Measurements from ENCODE around the gene PCBP3.
"Not testable (repeated sequence)": the region's sequence is repeated elsewhere in the genome, so short reads cannot be mapped to it uniquely, and the experiment has no call there.

Gene PCBP3

DNA sequence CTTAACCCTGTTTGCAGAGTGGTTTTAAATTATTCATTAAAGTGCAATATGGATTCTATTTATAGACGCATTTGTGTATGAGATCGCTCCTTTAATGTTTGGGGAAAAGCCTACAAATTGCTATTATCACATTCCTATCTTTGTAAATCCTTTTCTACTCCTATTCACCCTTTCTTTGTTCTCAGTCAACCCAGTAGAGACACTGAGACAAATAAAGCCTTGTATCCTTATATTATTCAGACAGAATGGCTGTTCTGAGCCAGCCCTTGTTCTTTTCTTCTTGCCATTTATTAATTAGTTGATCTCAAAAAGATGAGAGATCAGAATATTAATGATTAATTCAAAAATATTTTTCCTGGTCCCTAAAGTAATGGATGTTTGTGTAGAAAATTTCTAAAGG, 8.4 kb downstream of the PCBP3 start:
- H3K4me3 ChIP-seq (ENCODE audit: low read length in 2 of 2): no peak overlapping the region
- H3K27ac ChIP-seq (ENCODE audit: low read length): no peak overlapping the region
- H3K4me1 ChIP-seq (ENCODE audit: control insufficient read depth, insufficient read depth, low read length): no peaks in the 10 kb centered on the region
- no peaks in the 10 kb centered on the region for H3K9me3 ChIP-seq (ENCODE audit: control insufficient read depth in 2 of 2, low read length in 2 of 2)
- peaks cover 0 to 2% of the 10 kb centered on the region in 2 donors for H3K27me3 ChIP-seq (ENCODE audit: control insufficient read depth in 1 of 2, insufficient read depth in 2 of 2, low read length in 2 of 2)
- no peak overlapping the region for H3K9ac ChIP-seq (ENCODE audit: low read length in 2 of 2)
- H3K36me3 ChIP-seq (ENCODE audit: control insufficient read depth in 2 of 2, insufficient read depth in 2 of 2, low read length in 2 of 2): no peaks in the 10 kb centered on the region

- Histone ChIP-seq H3K9ac (ENCODE audit: low read length in 2 of 2) (no peak overlapping the region), H3K27me3 (ENCODE audit: control insufficient read depth in 1 of 2, insufficient read depth in 2 of 2, low read length in 2 of 2) (no peaks in the 10 kb centered on the region), H3K4me3 (ENCODE audit: low read length in 2 of 2) (no peak overlapping the region), H3K36me3 (ENCODE audit: control insufficient read depth in 2 of 2, insufficient read depth in 2 of 2, low read length in 2 of 2) (no peaks in the 10 kb centered on the region), H3K4me1 (ENCODE audit: control insufficient read depth, insufficient read depth, low read length) (no peaks in the 10 kb centered on the region), H3K27ac (ENCODE audit: low read length) (no peak overlapping the region), H3K9me3 (ENCODE audit: control insufficient read depth in 2 of 2, low read length in 2 of 2) (no peaks in the 10 kb centered on the region)
These were observed 11.6 kb downstream of the PCBP3 start for GRCh38 chr21:45655124-45655523.

DNA sequence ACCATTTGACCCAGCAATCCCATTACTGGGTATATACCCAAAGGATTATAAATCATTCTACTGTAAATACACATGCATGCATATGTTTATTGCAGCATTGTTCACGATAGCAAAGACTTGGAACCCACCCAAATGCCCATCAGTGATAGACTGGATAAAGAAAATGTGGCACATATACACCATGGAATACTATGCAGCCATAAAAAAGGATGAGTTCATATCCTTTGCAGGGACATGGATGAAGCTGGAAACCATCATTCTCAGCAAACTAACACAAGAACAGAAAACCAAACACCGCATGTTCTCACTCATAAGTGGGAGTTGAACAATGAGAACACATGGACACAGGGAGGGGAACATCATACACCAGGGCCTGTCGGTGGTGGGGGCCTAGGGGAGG, 12.6 kb downstream of the PCBP3 start:
- not testable (repeated sequence) for H3K27ac ChIP-seq (ENCODE audit: low read length); H3K4me1 ChIP-seq (ENCODE audit: control insufficient read depth, insufficient read depth, low read length); H3K9ac ChIP-seq (ENCODE audit: low read length in 2 of 2); H3K4me3 ChIP-seq (ENCODE audit: low read length in 2 of 2); H3K27me3 ChIP-seq (ENCODE audit: control insufficient read depth in 1 of 2, insufficient read depth in 2 of 2, low read length in 2 of 2); H3K36me3 ChIP-seq (ENCODE audit: control insufficient read depth in 2 of 2, insufficient read depth in 2 of 2, low read length in 2 of 2); H3K9me3 ChIP-seq (ENCODE audit: control insufficient read depth in 2 of 2, low read length in 2 of 2)

- H3K4me3 ChIP-seq (ENCODE audit: low read length in 2 of 2); H3K27ac ChIP-seq (ENCODE audit: low read length); H3K9me3 ChIP-seq (ENCODE audit: control insufficient read depth in 2 of 2, low read length in 2 of 2); H3K27me3 ChIP-seq (ENCODE audit: control insufficient read depth in 1 of 2, insufficient read depth in 2 of 2, low read length in 2 of 2); H3K4me1 ChIP-seq (ENCODE audit: control insufficient read depth, insufficient read depth, low read length); H3K9ac ChIP-seq (ENCODE audit: low read length in 2 of 2); H3K36me3 ChIP-seq (ENCODE audit: control insufficient read depth in 2 of 2, insufficient read depth in 2 of 2, low read length in 2 of 2): not testable (repeated sequence)
These were observed 18.5 kb downstream of the PCBP3 start for GRCh38 chr21:45661913-45662622.

DNA sequence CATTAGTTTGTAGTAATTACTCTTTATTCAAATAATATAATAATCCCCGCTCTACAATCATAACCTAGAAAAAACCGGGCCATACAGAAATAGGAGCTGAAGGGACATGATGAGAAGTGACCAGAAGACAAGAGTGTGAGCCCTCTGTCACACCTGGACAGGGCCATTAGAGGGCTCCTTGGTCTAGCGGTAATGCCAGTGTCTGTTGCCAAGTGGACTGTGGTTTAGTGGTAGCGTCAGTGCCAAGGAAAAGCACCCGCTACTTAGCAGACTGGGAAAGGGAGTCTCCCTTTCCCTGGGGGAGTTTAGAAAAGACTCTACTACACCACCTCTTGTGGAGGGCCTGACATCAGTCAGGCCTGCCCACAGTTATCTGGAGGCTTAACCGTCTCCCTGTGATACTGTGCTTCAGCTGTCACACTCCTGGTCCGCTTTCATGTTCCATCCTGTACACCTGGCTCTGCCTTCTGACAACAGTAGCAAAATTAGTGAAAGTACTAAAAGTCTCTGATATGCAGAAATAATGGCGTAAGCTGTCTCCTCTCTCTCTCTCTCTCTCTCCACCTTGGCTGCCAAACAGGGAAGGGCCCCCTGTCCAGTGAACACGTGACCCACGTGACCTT, 19.2 kb downstream of the PCBP3 start:
- H3K4me1 ChIP-seq (ENCODE audit: control insufficient read depth, insufficient read depth, low read length); H3K27me3 ChIP-seq (ENCODE audit: control insufficient read depth in 1 of 2, insufficient read depth in 2 of 2, low read length in 2 of 2): not testable (repeated sequence)

GRCh38 chr21:45669382-45669781, 25.9 kb downstream of the PCBP3 start:
- Histone ChIP-seq H3K27ac (ENCODE audit: low read length) (no peak overlapping the region), H3K9ac (ENCODE audit: low read length in 2 of 2) (no peak overlapping the region), H3K27me3 (ENCODE audit: control insufficient read depth in 1 of 2, insufficient read depth in 2 of 2, low read length in 2 of 2) (no peaks in the 10 kb centered on the region), H3K4me3 (ENCODE audit: low read length in 2 of 2) (no peak overlapping the region), H3K4me1 (ENCODE audit: control insufficient read depth, insufficient read depth, low read length) (no peaks in the 10 kb centered on the region), H3K36me3 (ENCODE audit: control insufficient read depth in 2 of 2, insufficient read depth in 2 of 2, low read length in 2 of 2) (no peaks in the 10 kb centered on the region), H3K9me3 (ENCODE audit: control insufficient read depth in 2 of 2, low read length in 2 of 2) (peaks cover 3 to 5% of the 10 kb centered on the region in 2 donors)

More for the DNA sequence above, 19.2 kb downstream of the PCBP3 start:
- not testable (repeated sequence) for H3K27ac ChIP-seq (ENCODE audit: low read length); H3K9me3 ChIP-seq (ENCODE audit: control insufficient read depth in 2 of 2, low read length in 2 of 2); H3K9ac ChIP-seq (ENCODE audit: low read length in 2 of 2); H3K36me3 ChIP-seq (ENCODE audit: control insufficient read depth in 2 of 2, insufficient read depth in 2 of 2, low read length in 2 of 2); H3K4me3 ChIP-seq (ENCODE audit: low read length in 2 of 2)

- Histone ChIP-seq H3K27ac (ENCODE audit: low read length) (no peak overlapping the region), H3K27me3 (ENCODE audit: control insufficient read depth in 1 of 2, insufficient read depth in 2 of 2, low read length in 2 of 2) (no peaks in the 10 kb centered on the region), H3K36me3 (ENCODE audit: control insufficient read depth in 2 of 2, insufficient read depth in 2 of 2, low read length in 2 of 2) (no peaks in the 10 kb centered on the region), H3K9me3 (ENCODE audit: control insufficient read depth in 2 of 2, low read length in 2 of 2) (peaks cover 3% of the 10 kb centered on the region in 2 donors), H3K4me3 (ENCODE audit: low read length in 2 of 2) (no peak overlapping the region), H3K4me1 (ENCODE audit: control insufficient read depth, insufficient read depth, low read length) (no peaks in the 10 kb centered on the region), H3K9ac (ENCODE audit: low read length in 2 of 2) (no peak overlapping the region)
These were observed 27.2 kb downstream of the PCBP3 start for GRCh38 chr21:45670731-45671130.

GRCh38 chr21:45678790-45679189, 35.3 kb downstream of the PCBP3 start:
- H3K36me3 ChIP-seq (ENCODE audit: control insufficient read depth in 2 of 2, insufficient read depth in 2 of 2, low read length in 2 of 2); H3K27ac ChIP-seq (ENCODE audit: low read length); H3K9ac ChIP-seq (ENCODE audit: low read length in 2 of 2); H3K9me3 ChIP-seq (ENCODE audit: control insufficient read depth in 2 of 2, low read length in 2 of 2); H3K4me1 ChIP-seq (ENCODE audit: control insufficient read depth, insufficient read depth, low read length); H3K4me3 ChIP-seq (ENCODE audit: low read length in 2 of 2); H3K27me3 ChIP-seq (ENCODE audit: control insufficient read depth in 1 of 2, insufficient read depth in 2 of 2, low read length in 2 of 2): not testable (repeated sequence)

DNA sequence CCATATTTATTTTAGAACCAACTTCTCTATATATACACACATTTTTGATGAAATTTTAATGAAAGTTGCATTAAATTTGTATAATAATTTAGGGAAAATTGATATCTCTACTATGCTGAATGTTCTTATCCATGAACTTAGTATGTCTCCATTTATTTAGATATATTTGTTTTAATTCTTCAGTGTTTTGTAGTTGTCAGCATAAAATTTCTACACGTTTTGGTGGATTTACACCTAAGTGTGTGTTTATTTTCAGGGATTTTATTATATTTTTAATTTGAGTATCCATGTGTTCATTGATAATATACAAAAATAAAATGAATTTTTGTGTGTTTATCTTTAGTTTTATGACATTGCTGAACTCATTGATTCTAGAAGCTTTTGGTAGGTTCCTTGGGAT, 36.7 kb downstream of the PCBP3 start:
- no peak overlapping the region for H3K4me3 ChIP-seq (ENCODE audit: low read length in 2 of 2)
- no peaks in the 10 kb centered on the region for H3K36me3 ChIP-seq (ENCODE audit: control insufficient read depth in 2 of 2, insufficient read depth in 2 of 2, low read length in 2 of 2)
- H3K9me3 ChIP-seq (ENCODE audit: control insufficient read depth in 2 of 2, low read length in 2 of 2): no peaks in the 10 kb centered on the region
- no peak overlapping the region for H3K9ac ChIP-seq (ENCODE audit: low read length in 2 of 2)
- H3K27me3 ChIP-seq (ENCODE audit: control insufficient read depth in 1 of 2, insufficient read depth in 2 of 2, low read length in 2 of 2): no peaks in the 10 kb centered on the region
- H3K27ac ChIP-seq (ENCODE audit: low read length): no peak overlapping the region
- no peaks in the 10 kb centered on the region for H3K4me1 ChIP-seq (ENCODE audit: control insufficient read depth, insufficient read depth, low read length)

DNA sequence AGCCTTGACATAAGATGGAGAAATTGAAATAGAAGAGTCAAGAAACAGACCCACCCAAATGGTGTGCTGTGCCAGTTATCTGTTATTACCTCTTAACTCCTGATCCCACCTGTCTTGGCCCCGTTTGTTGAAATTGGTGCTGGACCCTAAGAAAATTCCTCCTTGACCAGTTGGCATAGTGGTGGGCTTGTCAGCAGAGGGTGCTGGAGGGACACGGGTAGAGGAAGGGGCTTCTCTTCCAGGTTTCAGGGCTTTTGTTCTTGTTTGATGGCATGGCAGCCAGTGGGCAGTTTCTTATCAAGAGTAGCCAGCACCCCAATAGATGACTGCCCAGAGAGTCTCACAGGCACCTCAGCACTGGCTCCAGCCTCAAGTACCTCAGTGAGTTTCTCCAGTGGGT, 51.6 kb downstream of the PCBP3 start:
- Histone ChIP-seq H3K27ac (ENCODE audit: low read length) (no peak overlapping the region), H3K9ac (ENCODE audit: low read length in 2 of 2) (no peak overlapping the region), H3K4me1 (ENCODE audit: control insufficient read depth, insufficient read depth, low read length) (no peaks in the 10 kb centered on the region), H3K9me3 (ENCODE audit: control insufficient read depth in 2 of 2, low read length in 2 of 2) (no peaks in the 10 kb centered on the region), H3K27me3 (ENCODE audit: control insufficient read depth in 1 of 2, insufficient read depth in 2 of 2, low read length in 2 of 2) (no peaks in the 10 kb centered on the region), H3K4me3 (ENCODE audit: low read length in 2 of 2) (no peak overlapping the region), H3K36me3 (ENCODE audit: control insufficient read depth in 2 of 2, insufficient read depth in 2 of 2, low read length in 2 of 2) (no peaks in the 10 kb centered on the region)

- H3K9ac ChIP-seq (ENCODE audit: low read length in 2 of 2): no peak overlapping the region
- H3K9me3 ChIP-seq (ENCODE audit: control insufficient read depth in 2 of 2, low read length in 2 of 2): no peaks in the 10 kb centered on the region
- no peaks in the 10 kb centered on the region for H3K36me3 ChIP-seq (ENCODE audit: control insufficient read depth in 2 of 2, insufficient read depth in 2 of 2, low read length in 2 of 2)
- H3K4me1 ChIP-seq (ENCODE audit: control insufficient read depth, insufficient read depth, low read length): no peaks in the 10 kb centered on the region
- peaks cover 0 to 2% of the 10 kb centered on the region in 2 donors for H3K27me3 ChIP-seq (ENCODE audit: control insufficient read depth in 1 of 2, insufficient read depth in 2 of 2, low read length in 2 of 2)
- no peak overlapping the region for H3K4me3 ChIP-seq (ENCODE audit: low read length in 2 of 2)
- H3K27ac ChIP-seq (ENCODE audit: low read length): no peak overlapping the region
These were observed 55.1 kb downstream of the PCBP3 start for GRCh38 chr21:45698493-45699184.
